Urinary bladder (tissue), 4 donors: ENCODE measurements around the gene POLE4. TPM values are rescaled to one million over a fixed set of nuclear protein-coding genes. Genes with fewer than 3 reads are reported as not detected.

Experiments
- DNase-seq: peaks from one replicate; pipeline ENCODE4 v3.0.0-alpha.2; 2015; ENCODE audit errors: extremely low spot score
- H3K27ac ChIP-seq: one replicate; pipeline ENCODE4 v1.5.1; 2013; ENCODE audit warnings: low read depth, mild to moderate bottlenecking, moderate library complexity
- H3K36me3 ChIP-seq: one replicate; pipeline ENCODE4 v1.6.1; 2013; ENCODE audit warnings: mild to moderate bottlenecking, moderate library complexity; ENCODE audit not compliant: insufficient read depth
- H3K4me1 ChIP-seq: one replicate; pipeline ENCODE4 v1.6.1; 2013; ENCODE audit warnings: mild to moderate bottlenecking, moderate library complexity; ENCODE audit not compliant: insufficient read depth
- H3K4me3 ChIP-seq: one replicate; pipeline ENCODE4 v1.5.1; 2013; ENCODE audit warnings: low read depth, low read length
- WGBS: extraction: QIAGEN DNeasy Blood & Tissue Kit; methylation state at CpG from one replicate; pipeline ENCODE4 v1.1.7; 2013; 5-methylcytosine and 5-hydroxymethylcytosine counted together
- polyA plus RNA-seq: library from polyadenylated mRNA; stranded (reverse); fragments of 200-250 nt; gene quantifications from one replicate; pipeline ENCODE4 v1.2.3, GENCODE V29; 2013
- total RNA-seq: library from RNA; depleted of rRNA; stranded (reverse); fragments of >200 nt; gene quantifications from one replicate; pipeline ENCODE4 v1.2.3, GENCODE V29; 2014
- donor health status: healthy with polysubstance abuse.
- donor health status: healthy.

Gene POLE4
- total and polyA plus RNA-seq, 2 donors, result 18.1 to 57.0 TPM

DNA sequence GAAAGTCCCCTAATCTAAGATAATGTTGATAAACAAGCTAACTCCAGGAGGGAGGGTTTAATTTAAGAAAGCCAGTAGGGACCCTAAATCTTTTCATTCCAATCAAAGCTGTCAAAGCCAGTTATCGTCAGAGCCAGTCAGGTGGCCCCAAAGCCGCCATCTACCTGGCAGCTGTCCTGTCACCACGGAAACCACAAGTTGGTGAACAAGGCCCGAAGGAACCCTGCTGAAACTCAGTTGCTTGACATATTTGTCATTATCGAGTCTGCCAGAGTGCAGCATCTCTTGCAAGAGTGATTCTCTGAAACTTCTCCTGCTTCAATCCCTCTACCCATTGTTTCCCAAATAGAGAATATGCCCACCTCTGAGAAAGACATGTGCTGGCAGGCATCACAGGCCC is 30.8 kb upstream of the POLE4 start:
- H3K4me3 ChIP-seq, result no peak overlapping the region
- 84% methylated on average over 5 of the region's 5 CpGs for WGBS

DNA sequence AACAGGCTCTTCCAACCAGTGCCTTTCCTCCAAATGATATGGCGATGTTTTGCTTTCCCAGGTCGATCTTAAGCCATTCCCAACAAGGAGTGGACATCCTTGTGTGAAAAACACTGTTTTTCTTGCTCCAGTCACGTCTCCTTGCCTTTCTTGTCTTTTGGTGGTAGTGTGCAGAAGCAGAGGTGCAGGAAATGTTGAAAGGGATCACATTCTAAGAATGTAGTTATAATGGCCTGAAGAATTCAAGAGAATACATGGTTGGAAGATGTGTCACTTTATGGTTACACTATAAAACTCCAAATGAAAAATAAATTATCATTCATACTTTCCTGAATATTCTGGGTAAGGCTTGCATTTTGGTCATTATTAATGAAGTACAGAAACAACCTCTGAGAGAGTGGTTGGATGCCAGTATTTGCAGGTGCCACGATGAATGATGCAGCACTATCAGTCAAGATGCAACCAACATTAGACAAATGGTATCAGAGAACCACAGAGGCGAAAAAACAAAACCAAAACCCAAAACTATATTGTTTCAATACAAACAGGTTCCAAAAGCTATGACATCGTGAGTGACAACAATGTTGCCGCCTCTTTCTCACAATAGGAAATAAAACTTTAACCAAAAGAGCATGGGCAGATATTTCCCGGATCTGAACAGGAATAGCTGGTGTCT is 27.5 kb upstream of the POLE4 start:
- 96% methylated on average over 8 of the region's 8 CpGs for WGBS
- Histone ChIP-seq H3K27ac (no peak overlapping the region), H3K4me1 (no peaks in the 10 kb centered on the region), H3K36me3 (no peaks in the 10 kb centered on the region), H3K4me3 (no peak overlapping the region)
- DNase-seq, result no peak

More for the DNA sequence above, 30.8 kb upstream of the POLE4 start:
- Histone ChIP-seq H3K36me3 (no peaks in the 10 kb centered on the region), H3K27ac (no peak overlapping the region), H3K4me1 (no peaks in the 10 kb centered on the region)
- DNase-seq, result no peak

DNA sequence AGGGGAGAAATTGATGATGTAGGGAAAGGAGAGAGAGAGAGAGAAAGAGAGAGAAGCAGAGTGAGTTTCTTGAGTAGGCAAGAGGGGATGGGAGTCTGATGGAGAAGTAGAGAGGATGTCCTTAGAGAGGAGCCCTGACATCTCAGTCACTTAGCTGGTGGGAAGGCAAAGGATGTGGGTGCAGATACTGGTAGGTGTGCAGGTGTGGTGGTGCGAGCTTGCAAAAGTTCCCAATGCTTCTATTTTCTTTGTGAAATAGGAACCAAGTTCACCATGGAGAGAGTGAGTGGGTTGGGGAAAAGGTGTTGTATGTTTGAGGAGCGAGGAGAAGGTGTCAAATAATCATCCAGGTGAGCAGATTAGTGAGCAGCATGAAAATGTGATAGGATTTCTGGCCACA is 26.5 kb upstream of the POLE4 start:
- H3K4me1 ChIP-seq, result no peaks in the 10 kb centered on the region
- H3K36me3 ChIP-seq, result no peaks in the 10 kb centered on the region
- H3K27ac ChIP-seq, result no peak overlapping the region
- WGBS, result 100% methylated on average over 2 of the region's 2 CpGs
- DNase-seq, result no peak
- no peak overlapping the region for H3K4me3 ChIP-seq

DNA sequence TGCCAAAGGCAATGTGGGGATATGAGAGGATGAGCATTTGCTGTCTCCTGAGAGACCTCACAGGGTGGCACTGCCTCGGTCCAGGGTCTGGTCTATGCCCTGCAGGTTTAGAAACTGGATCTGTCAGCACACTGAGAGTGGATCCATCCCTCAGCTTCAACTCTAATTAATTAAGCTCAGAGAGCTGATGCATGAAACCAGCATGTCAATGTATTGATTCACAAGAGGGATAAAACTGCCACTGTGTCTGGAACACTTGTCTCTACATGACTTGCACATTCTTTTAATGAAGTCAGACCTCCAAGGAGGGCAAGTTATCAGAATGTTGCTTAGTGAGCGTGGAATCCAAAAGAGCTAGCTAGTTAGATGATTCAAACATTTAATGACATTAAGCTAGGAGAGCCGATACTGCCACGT is 22.5 kb upstream of the POLE4 start:
- DNase-seq, result no peak
- Histone ChIP-seq H3K36me3 (no peaks in the 10 kb centered on the region), H3K4me1 (no peaks in the 10 kb centered on the region), H3K4me3 (no peak overlapping the region), H3K27ac (no peak overlapping the region)
- 84% methylated on average over 4 of the region's 4 CpGs for WGBS

DNA sequence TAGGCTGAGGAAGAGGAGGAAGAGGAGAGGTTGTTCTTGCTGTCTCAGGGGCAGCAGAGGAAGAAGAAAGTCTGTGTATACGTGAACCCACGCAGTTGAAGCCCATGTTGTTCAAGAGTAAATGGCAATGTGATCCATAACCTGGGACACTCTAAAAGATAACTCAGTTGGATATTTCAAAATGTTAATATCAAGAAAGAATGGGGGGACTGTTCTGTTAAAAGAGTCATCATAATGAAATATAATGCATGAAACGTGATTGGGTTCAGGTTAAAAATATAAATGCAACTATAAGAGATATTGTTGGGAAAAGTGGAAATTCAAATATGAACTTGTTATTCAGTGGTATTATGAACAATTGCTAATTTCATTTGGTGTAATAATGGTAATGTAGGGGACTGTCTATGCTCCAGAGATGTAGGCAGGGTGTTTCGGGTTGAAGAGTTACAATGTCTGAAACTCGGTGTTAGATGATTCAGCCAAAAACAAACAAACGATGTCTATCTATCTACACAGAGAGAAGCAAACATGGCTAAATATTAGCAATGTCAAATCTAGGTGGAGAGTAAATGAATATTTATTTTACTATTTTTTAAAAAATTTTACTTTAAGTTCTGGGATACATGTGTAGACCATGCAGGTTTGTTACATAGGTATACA is 21.1 kb upstream of the POLE4 start:
- H3K4me1 ChIP-seq, result no peaks in the 10 kb centered on the region
- no peak overlapping the region for H3K27ac ChIP-seq
- H3K36me3 ChIP-seq, result no peaks in the 10 kb centered on the region
- WGBS, result 92% methylated on average over 6 of the region's 6 CpGs
- H3K4me3 ChIP-seq, result no peak overlapping the region
- no peak for DNase-seq

DNA sequence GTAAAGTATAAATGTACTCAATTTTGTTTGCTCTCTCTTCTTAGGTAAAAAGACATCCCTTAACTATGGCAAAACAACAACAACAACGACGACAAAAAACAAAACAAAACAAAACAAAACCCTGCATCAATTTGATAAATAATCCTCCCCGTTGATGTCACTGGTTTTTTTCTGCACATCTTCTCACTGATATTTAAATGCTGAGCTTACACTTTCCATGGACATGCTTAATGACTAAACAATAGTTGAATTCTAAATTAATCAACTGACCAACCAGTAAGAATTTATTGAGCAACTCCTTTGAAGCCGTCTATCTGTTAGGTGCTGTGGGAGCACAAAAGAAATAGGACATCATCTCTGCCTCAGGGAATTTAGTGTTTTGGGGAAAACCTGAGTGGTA is 20.2 kb upstream of the POLE4 start:
- 95% methylated on average over 4 of the region's 4 CpGs for WGBS
- DNase-seq, result no peak
- no peak overlapping the region for H3K27ac ChIP-seq
- no peaks in the 10 kb centered on the region for H3K36me3 ChIP-seq
- no peak overlapping the region for H3K4me3 ChIP-seq
- no peaks in the 10 kb centered on the region for H3K4me1 ChIP-seq

DNA sequence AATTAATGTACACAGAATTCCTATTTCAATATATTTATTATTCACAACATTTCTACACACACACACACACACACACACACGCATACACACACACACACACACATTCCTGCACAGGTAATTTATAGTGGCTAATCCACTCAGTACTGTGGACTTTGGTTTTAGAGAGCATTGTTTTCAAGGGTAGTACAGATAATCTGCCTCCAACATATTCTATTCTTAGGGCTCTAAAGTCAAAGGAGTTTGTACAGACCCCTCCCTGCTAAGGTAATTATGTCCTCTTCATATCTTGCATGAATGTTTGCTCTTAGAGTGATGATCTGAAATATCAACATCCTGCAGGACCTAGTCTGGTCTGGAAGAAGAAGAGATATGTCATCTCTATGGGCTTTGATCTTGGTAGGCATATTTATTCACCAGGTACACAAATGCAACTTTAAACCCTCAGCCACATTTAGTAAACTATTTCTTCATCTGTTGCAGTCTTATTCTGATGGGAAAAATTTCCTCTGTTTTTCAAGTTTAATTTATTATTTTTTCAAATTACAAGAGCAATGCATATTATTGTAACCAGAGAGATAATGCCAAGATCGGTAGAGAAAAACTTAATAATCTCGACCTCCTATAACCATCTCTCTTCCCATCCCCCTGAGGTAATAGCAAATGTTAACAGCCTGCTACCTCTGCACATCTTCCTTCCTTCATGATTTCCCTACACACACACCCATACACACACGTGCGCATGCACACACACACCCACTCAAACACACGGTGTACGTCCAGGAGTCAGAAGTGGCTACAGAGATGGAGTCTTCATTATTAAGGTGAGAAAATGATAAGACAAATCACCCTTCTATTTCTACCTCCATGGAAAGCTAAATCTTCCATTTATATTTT is 18.3 kb upstream of the POLE4 start:
- DNase-seq, result no peak
- Histone ChIP-seq H3K27ac (no peak overlapping the region), H3K36me3 (no peaks in the 10 kb centered on the region), H3K4me3 (no peak overlapping the region), H3K4me1 (no peaks in the 10 kb centered on the region)
- WGBS, result 91% methylated on average over 7 of the region's 7 CpGs

DNA sequence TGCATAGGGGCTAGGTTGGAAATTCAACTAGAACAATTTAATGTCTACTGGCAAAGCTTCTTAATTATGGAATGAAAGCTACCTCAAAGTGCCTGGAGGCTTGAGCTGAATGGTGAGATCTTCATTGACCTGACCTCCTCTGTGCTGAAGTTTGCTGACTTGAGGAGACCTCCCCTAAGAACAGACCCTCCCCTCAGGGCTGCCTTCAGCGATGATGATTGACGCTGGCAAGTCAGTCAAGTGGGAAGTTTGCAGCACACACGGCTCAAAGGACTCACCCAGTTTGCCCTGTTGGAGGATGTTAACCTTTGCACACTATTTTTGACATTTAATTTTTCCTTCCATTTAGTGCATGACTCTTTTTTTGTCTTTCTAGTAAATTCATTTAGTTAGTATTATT is 17.2 kb upstream of the POLE4 start:
- DNase-seq, result no peak
- no peaks in the 10 kb centered on the region for H3K36me3 ChIP-seq
- H3K4me3 ChIP-seq, result no peak overlapping the region
- H3K27ac ChIP-seq, result no peak overlapping the region
- H3K4me1 ChIP-seq, result no peaks in the 10 kb centered on the region
- 95% methylated on average over 3 of the region's 3 CpGs for WGBS

DNA sequence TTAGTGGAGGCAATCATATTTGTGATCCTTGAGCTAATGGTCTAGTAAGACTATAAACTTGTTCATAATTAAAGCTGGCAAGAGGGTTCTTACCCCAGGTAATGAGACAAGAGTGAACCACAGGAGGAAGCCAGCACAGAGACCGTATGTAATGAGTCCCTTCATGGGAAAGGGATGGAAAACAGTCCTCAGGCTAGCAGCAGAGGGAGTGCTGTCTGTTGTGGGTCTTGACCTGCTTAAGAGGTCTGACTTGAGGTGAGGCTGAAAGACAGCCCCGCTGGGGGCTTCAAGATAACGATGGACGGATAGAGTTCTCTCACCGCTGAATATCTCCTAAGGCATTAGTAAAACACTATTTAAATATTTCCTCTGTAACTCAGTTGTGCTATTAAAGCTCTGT is 16.2 kb upstream of the POLE4 start:
- H3K36me3 ChIP-seq, result no peaks in the 10 kb centered on the region
- no peaks in the 10 kb centered on the region for H3K4me1 ChIP-seq
- no peak for DNase-seq
- H3K4me3 ChIP-seq, result no peak overlapping the region
- WGBS, result 89% methylated on average over 5 of the region's 5 CpGs
- no peak overlapping the region for H3K27ac ChIP-seq

DNA sequence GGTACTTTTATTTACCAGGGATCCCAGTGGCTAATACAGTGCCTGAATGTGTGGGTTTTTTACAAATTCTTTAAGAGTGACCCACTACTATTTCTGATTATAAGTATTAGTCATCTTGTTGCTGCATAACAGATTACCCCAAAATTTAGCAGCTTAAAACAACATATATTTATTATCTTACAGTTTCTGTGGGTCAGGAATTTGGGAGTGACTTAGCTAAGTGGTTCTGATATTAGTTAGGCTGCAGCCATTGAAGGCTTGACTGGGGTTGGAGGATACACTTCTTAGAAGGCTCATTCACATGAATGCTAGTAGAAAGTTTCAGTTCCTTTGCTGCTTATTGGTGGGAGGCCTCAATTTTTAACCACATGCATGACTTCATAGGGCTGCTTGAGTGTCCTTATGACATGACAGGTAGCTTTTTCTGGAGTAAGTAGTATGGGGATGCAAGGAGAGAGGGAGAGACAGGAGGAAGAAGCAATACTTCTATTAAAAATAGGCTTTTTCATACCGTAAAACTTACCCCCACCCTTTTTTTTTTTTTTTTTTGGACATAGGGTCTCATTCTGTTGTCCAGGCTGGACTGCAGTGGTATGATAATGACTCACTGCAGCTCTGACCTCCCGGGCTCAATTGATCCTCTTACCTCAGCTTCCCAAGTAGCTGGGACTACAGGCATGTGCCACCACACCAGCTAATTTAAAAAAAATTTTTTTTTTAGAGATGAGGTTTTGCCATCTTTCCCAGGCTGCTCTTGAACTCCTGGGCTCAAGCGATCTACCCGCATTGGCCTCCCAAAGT is 13.3 kb upstream of the POLE4 start:
- H3K36me3 ChIP-seq, result no peaks in the 10 kb centered on the region
- 96% methylated on average over 4 of the region's 4 CpGs for WGBS
- no peak for DNase-seq
- no peak overlapping the region for H3K4me3 ChIP-seq
- no peaks in the 10 kb centered on the region for H3K4me1 ChIP-seq
- no peak overlapping the region for H3K27ac ChIP-seq

DNA sequence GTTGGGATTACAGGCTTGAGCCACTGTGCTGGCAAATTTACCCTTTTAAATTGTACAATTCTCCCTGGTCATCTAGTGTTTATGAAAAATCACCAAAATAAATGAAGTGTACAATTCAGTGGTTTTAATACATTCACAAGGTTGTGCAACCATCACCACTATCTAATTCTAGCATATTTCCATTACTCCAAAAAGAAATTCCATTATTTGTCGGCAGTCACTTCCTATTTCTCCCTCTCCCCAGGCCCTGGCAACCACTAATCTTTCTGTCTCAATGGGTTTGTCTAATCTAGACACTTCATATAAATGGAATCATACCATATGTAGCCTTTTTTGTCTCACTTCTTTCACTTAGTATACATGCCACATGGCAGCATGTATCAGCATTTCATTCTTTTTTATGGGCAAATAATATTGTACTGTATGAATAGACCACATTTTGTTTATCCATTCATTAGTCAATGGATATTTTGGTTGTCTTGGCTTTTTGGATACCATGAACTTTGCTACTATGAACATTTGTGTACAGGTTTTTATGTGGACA is 12.6 kb upstream of the POLE4 start:
- H3K27ac ChIP-seq, result no peak overlapping the region
- no peak for DNase-seq
- no peaks in the 10 kb centered on the region for H3K36me3 ChIP-seq
- H3K4me1 ChIP-seq, result no peaks in the 10 kb centered on the region
- H3K4me3 ChIP-seq, result no peak overlapping the region
- whole genome bisulfite sequencing, result 83% methylated on average over 1 of the region's 1 CpG

DNA sequence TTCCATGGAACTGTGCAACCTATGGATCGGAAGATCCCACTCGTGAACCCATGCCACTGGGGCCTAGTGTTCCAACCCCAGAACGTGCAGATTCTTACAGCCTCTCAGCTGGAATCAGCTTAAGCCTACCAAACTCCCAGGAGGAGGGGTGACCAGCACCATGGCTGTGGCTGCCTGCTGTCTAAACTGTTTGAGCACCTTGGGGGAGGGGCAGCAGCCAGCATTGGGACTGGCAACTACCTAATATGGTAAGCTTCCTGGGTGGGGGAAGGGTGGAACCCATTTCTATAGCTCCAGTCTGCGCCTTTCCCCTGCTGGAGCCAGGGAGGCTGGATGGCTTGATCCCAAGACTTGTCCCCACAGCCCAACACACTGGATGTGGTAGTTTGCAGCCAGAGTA is 10.7 kb upstream of the POLE4 start:
- WGBS, result 95% methylated on average over 4 of the region's 4 CpGs

DNA sequence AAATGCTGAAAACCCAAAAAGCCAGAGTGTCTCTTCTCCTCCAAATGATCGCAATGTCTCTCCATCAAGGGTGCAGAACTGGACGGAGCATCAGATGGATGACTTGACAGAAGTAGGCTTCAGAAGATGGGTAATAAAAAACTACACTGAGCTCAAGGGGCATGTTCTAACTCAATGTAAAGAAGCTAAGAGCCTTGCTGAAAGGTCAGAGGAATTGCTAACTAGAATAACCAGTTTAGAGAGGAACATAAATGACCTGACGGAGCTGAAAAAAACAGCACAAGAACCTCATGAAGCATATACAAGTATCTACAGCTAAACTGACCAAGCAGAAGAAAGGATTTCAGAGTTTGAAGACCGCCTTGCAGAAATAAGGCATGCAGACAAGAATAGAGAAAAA is 9.7 kb upstream of the POLE4 start:
- WGBS, result 92% methylated on average over 4 of the region's 4 CpGs
- DNase-seq, result no peak
- H3K4me1 ChIP-seq, result no peaks in the 10 kb centered on the region
- no peak overlapping the region for H3K4me3 ChIP-seq
- no peak overlapping the region for H3K27ac ChIP-seq
- no peaks in the 10 kb centered on the region for H3K36me3 ChIP-seq

More for the DNA sequence above, 10.7 kb upstream of the POLE4 start:
- no peaks in the 10 kb centered on the region for H3K4me1 ChIP-seq
- no peak overlapping the region for H3K4me3 ChIP-seq
- no peak overlapping the region for H3K27ac ChIP-seq
- no peaks in the 10 kb centered on the region for H3K36me3 ChIP-seq
- no peak for DNase-seq
